ENCODE measurements around the gene DCST2. TPM values are rescaled to one million over a fixed set of nuclear protein-coding genes. Genes with fewer than 3 reads are reported as not detected.
"Not testable (repeated sequence)": the region's sequence is repeated elsewhere in the genome, so short reads cannot be mapped to it uniquely, and the experiment has no call there.

The DCST2 gene
- total RNA-seq, 1 donor from 2014 or later = 2.2 TPM

DNA sequence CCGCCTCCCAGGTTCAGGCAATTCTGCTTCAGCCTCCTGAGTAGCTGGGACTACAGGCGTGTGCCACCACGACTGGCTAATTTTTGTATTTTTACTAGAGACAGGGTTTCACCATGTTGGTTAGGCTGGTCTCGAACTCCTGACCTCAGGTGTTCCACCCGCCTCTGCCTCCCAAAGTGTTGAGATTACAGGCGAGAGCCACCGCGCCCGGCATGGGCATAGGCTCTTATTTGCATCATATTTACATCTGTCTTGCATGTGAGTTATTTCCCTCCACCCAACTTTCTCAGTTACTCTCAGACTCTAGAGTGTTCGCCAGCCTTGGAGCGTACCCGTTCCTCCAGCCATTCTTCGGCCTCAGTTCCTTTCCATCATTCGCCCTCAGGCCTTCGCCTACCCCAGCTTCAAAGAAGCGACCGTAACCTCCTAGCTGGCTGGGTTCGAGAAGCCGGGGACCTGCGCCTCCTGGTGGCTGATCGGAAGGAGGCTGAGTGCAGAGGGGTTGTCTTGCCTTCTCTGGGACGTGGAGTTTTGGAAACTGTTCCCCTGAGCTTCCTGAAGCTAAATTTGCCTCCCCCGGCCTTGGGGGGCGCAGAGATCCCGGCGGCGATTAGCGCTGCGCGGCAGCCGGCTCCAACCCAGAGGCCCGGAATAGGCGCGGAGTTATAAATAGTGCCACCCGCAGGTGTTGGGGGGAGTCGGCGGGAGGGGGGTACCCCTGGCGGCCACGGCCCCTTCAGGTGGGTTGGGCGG lies 34.6 kb downstream of the DCST2 start:
- DNase-seq (ENCODE audit: low spot score, unreplicated experiment) = peak; percentile 47
- Mint-ChIP-seq H3K9me3 (ENCODE audit: low read depth) (no peaks in the 10 kb centered on the region), H3K36me3 (ENCODE audit: insufficient read depth) (no peaks in the 10 kb centered on the region), H3K4me1 (ENCODE audit: low read depth) (peaks cover 7% of the 10 kb centered on the region), H3K27ac (peak overlapping the region; percentile 76), H3K4me3 (ENCODE audit: low read depth) (peak overlapping the region; percentile 63), H3K27me3 (no peaks in the 10 kb centered on the region)
- TF ChIP-seq, protein P1, sequence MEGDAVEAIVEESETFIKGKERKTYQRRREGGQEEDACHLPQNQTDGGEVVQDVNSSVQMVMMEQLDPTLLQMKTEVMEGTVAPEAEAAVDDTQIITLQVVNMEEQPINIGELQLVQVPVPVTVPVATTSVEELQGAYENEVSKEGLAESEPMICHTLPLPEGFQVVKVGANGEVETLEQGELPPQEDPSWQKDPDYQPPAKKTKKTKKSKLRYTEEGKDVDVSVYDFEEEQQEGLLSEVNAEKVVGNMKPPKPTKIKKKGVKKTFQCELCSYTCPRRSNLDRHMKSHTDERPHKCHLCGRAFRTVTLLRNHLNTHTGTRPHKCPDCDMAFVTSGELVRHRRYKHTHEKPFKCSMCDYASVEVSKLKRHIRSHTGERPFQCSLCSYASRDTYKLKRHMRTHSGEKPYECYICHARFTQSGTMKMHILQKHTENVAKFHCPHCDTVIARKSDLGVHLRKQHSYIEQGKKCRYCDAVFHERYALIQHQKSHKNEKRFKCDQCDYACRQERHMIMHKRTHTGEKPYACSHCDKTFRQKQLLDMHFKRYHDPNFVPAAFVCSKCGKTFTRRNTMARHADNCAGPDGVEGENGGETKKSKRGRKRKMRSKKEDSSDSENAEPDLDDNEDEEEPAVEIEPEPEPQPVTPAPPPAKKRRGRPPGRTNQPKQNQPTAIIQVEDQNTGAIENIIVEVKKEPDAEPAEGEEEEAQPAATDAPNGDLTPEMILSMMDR (IDR thresholded peaks at IDR 0.05; ENCODE audit: unreplicated experiment) = peak; percentile 78

DNA sequence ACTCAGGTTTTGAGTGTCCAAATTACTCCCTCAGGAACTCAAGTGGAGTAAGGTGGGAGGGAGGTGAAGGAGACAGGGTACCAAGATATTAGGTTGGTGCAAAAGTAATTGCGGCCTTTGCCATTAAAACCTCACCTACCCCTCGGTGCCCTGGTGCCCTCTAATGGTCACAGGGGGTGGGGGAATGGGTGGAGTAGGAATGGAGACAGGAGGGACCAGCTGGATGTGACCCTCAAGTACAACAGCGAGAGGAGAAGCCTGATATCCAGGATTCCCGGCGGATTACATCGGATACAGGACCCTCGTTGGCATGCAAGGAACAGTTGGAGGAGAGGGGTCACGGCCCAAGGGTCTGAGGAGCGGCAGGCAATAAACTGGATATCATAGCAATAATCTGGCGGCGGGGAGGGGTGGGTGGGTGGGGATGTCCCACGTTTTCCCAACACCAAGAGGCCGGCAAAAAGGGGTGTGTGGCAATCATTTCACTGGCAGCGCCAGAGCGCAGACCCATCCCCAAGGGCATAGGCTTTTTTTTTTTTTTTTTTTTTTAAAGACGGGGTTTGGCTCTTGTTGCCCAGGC lies 35.3 kb downstream of the DCST2 start:
- Mint-ChIP-seq H3K4me1 (ENCODE audit: low read depth) (peaks cover 7% of the 10 kb centered on the region), H3K36me3 (ENCODE audit: insufficient read depth) (no peaks in the 10 kb centered on the region), H3K4me3 (ENCODE audit: low read depth) (no peak overlapping the region), H3K27ac (no peak overlapping the region), H3K9me3 (ENCODE audit: low read depth) (no peaks in the 10 kb centered on the region), H3K27me3 (no peaks in the 10 kb centered on the region)
- TF ChIP-seq, protein P1 (IDR thresholded peaks at IDR 0.05; ENCODE audit: unreplicated experiment) = no peak
- DNase-seq (ENCODE audit: low spot score, unreplicated experiment) = no peak

DNA sequence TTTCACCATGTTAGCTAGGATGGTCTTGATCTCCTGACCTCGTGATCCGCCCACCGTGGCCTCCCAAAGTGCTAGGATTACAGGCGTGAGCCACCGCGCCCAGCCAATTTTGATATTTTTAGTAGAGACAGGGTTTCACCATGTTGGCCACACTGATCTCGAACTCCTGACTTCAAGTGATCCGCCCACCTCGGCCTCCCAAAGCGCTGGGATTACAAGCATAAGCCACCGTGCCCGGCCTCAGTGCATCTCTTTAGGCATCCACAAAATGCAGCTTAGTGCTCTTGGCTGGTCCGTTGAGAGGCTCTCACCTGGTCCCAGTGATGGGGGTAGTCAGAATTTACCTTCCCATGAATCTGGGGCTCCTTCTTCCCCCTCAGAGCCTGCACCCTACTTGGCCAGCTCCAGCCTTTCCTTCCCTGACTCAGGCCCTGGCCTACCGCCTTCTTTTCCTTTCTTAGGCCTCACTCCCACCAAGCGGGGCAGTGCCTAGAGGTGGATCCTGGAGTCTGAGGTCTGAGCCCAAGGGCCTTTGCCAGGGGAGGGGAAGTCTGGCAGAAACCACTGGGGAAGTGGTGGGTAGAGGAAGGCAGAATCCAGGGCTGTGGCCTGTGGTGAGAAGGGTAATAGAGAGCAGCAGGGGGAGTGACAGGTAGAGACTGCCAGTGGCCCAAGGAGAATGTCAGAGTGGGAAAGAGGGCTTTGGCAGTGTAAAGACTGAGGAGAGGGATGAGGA lies 36.4 kb downstream of the DCST2 start:
- DNase-seq (ENCODE audit: low spot score, unreplicated experiment) = no peak
- no peaks in the 10 kb centered on the region for H3K9me3 Mint-ChIP-seq (ENCODE audit: low read depth)
- H3K4me3 Mint-ChIP-seq (ENCODE audit: low read depth) = no peak overlapping the region
- TF ChIP-seq, protein P1 (IDR thresholded peaks at IDR 0.05; ENCODE audit: unreplicated experiment) = no peak
- no peaks in the 10 kb centered on the region for H3K27me3 Mint-ChIP-seq
- no peak overlapping the region for H3K27ac Mint-ChIP-seq
- H3K4me1 Mint-ChIP-seq (ENCODE audit: low read depth) = peaks cover 7% of the 10 kb centered on the region
- H3K36me3 Mint-ChIP-seq (ENCODE audit: insufficient read depth) = no peaks in the 10 kb centered on the region

DNA sequence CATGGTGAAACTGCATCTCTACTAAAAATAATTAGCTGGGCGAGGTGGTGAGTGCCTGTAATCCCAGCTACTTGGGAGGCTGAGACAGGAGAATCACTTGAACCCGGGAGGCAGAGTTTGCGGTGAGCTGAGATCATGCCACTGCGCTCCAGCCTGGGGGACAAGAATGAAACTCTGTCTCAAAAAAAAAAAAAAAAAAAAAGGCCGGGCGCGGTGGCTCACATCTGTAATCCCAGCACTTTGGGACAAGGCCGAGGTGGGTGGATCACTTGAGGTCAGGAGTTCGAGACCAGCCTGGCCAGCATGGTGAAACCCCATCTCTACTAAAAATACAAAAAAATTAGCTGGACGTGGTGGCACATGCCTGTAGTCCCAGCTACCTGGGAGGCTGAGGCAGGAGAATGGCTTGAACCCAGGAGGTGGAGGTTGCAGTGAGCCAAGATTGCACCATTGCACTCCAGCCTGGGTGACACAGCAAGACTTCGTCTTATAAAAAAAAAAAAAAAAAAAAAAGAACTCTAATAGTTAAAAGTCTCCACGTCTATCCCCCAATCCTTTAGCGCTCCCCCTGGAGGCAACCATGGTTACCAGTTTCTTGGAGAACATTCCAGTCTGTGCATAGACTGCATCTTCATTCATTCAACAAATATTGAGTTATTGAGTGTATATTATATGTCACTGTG lies 38.1 kb downstream of the DCST2 start:
- not testable (repeated sequence) for H3K27me3 Mint-ChIP-seq; H3K9me3 Mint-ChIP-seq (ENCODE audit: low read depth); H3K4me3 Mint-ChIP-seq (ENCODE audit: low read depth); DNase-seq (ENCODE audit: low spot score, unreplicated experiment); H3K36me3 Mint-ChIP-seq (ENCODE audit: insufficient read depth); H3K4me1 Mint-ChIP-seq (ENCODE audit: low read depth)
- peak overlapping the region; percentile 33 for H3K27ac Mint-ChIP-seq
- TF ChIP-seq, protein P1 (IDR thresholded peaks at IDR 0.05; ENCODE audit: unreplicated experiment) = peak; percentile 44

DNA sequence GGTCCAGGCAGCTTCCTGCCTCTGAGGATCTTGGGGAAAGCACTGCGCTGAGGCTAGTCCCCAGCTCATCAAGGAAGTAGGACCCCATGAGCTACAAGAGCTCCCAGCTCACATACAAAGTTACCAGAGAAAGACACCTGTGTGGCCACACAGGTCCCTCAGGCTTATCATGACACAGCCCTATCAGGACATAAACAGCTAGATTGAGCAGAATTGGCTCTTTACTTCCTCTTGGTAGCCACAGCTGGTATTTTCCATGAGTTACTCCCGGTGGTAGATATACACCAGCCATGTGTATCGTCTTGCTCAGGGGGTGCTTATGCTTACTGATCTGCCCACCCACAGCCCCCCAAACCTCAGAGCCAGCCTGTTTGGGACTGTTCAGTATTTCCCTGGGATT lies 39.0 kb downstream of the DCST2 start:
- TF ChIP-seq, protein P1 (IDR thresholded peaks at IDR 0.05; ENCODE audit: unreplicated experiment) = no peak
- peaks cover 2% of the 10 kb centered on the region for H3K36me3 Mint-ChIP-seq (ENCODE audit: insufficient read depth)
- no peaks in the 10 kb centered on the region for H3K27me3 Mint-ChIP-seq
- no peak for DNase-seq (ENCODE audit: low spot score, unreplicated experiment)
- H3K9me3 Mint-ChIP-seq (ENCODE audit: low read depth) = no peaks in the 10 kb centered on the region
- no peak overlapping the region for H3K4me3 Mint-ChIP-seq (ENCODE audit: low read depth)
- peaks cover 1% of the 10 kb centered on the region for H3K4me1 Mint-ChIP-seq (ENCODE audit: low read depth)
- no peak overlapping the region for H3K27ac Mint-ChIP-seq
